Measurements from ENCODE around the gene KCNC3.

DNA sequence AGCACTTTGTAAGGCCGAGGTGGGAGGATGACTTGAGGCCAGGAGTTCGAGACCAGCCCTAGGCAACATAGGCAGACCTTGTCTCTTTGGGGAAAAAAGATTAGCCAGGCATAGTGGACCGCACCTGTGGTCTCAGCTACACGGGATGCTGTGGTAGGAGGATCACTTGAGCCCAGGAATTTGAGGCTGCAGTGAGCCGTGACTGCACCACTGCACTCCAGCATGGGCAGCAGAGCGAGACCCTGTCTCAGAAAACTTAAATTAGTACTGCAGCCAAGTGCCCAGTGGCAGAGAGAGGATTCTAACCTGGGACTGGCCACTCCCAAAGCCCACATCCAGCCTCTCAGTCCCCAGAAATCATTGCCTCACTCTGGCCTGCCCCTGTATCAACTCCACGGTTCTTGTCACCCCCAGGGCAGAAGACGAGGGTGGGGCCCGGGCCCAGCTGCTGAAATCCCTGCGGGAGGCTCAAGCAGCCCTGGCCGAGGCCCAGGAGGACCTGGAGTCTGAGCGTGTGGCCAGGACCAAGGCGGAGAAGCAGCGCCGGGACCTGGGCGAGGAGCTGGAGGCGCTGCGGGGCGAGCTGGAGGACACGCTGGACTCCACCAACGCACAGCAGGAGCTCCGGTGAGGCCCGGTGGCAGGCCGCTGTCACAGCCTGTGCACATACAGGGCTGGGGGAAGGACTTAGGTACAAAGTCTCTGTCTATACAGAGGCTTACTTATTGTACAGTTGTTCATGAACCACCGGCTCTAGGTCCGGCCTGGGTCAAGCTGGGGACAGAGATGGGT lies 53.4 kb downstream of the KCNC3 start:
- TF ChIP-seq, protein P1, sequence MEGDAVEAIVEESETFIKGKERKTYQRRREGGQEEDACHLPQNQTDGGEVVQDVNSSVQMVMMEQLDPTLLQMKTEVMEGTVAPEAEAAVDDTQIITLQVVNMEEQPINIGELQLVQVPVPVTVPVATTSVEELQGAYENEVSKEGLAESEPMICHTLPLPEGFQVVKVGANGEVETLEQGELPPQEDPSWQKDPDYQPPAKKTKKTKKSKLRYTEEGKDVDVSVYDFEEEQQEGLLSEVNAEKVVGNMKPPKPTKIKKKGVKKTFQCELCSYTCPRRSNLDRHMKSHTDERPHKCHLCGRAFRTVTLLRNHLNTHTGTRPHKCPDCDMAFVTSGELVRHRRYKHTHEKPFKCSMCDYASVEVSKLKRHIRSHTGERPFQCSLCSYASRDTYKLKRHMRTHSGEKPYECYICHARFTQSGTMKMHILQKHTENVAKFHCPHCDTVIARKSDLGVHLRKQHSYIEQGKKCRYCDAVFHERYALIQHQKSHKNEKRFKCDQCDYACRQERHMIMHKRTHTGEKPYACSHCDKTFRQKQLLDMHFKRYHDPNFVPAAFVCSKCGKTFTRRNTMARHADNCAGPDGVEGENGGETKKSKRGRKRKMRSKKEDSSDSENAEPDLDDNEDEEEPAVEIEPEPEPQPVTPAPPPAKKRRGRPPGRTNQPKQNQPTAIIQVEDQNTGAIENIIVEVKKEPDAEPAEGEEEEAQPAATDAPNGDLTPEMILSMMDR (conservative IDR thresholded peaks at IDR 0.05; ENCODE audit: low read length) = no peak
- no peak for TF ChIP-seq EZH2phosphoT487 (IDR thresholded peaks at IDR 0.05; ENCODE audit: borderline replicate concordance, low read depth, low read length)
